Stimulated activated CD4-positive, alpha-beta T cell treated with anti-CD3 and anti-CD28 coated beads, Interleukin-2, amount 100 ng/mL, for 24 hours (primary cell): Measurements from ENCODE around the gene SAT1.

Experiments
- DNase-seq, 2 donors: peaks; one replicate each; pipeline ENCODE4 v3.0.0-alpha.2; 2020

SAT1 gene

GRCh38 chrX:23811656-23812055, 28.7 kb downstream of the SAT1 start:
- DNase-seq = no peak

- no peak for DNase-seq
Observed at GRCh38 chrX:23813808-23814207, 30.8 kb downstream of the SAT1 start.

DNA sequence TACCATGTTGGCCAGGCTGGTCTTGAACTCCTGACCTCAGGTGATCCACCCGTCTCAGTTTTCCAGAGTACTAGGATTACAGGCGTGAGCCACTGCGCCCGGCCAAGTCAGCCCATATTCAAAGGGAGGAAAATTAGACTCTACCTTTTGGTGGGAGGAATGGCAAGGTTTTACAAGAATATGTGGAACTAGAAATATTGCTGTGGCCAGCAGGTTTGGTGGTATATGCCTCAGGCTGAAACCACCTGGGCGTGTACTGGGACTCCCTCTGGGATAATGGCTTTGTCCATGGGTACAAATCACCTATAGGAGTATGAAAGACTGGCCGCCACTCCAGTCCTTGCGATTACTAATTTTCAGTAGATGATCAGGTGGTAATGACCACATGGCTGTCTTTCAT, 32.4 kb downstream of the SAT1 start:
- no peak for DNase-seq

DNA sequence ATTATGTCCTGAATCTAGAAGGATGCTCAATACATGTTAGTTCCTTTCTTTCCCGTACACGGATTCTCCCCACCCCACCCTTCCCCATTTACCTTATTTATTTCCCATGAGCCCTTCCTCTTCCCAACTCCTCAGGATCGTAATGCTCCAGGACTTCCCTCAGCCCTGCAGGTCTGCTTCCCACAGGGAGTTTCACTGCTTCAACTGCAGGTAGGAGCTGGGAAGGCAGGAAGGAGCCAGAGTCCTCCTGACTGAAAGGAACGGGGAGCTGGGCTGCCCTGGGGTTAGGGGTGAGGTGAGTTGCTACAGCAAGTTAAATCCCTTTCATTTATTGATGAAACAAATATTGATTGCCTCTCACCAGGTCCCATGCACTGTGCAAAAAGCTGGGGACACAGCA, 33.2 kb downstream of the SAT1 start:
- DNase-seq = no peak

DNA sequence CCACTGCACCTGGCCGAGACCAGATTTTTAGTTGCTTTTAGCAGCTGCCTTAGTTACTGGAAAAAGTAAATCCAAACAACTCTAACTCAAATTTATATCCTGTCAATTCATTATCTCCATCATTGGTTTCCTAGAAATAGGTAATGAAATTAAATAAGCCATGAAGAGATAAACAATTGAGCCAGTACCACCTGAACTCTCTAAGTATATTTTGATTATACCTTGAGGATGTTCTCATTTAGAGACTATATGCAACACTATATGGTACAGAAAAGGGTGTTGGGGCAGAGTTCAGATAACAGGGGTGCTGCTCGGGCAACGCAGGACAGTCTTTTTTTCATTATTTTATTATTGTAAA, 35.0 kb downstream of the SAT1 start:
- DNase-seq = no peak

DNA sequence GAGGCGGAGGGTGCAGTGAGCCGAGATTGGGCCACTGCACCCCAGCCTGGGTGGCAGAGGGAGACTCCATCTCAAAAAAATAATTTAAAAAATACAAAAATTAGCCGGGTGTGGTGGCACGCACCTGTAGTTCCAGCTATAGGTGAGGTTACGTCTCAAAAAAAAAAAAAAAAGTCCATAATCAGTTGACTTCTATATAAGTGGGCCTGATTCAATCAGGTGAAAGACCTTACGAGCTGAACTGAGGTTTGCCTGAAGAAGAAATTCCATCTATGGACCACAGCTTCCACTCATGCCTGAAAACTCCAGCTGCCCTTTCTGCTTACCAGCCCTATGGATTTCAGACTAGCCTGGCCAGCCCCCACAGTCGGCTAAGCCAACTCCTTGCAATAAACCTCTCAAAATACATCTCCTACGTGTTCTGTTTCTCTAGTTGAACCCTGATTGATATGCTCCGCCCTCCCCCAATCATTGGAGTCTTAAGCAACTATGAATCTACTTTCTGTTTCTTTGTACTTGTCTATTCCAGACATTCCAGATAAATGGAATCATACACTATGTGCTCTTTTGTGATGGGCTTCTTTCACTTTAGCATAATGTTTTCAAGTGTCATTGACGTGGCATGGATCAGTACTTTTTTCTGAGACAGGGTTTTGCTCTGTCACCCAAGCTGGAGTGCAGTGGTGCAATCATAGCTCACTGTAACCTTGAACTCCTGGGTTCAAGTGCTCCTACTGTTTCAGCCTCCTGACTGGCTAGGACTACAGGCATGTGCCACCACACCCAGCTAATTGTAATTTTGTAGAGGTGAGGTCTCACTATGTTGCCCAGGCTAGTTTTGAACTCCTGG, 36.6 kb downstream of the SAT1 start:
- no peak for DNase-seq

- no peak for DNase-seq
Observed at GRCh38 chrX:23820235-23820782, 37.3 kb downstream of the SAT1 start.

DNA sequence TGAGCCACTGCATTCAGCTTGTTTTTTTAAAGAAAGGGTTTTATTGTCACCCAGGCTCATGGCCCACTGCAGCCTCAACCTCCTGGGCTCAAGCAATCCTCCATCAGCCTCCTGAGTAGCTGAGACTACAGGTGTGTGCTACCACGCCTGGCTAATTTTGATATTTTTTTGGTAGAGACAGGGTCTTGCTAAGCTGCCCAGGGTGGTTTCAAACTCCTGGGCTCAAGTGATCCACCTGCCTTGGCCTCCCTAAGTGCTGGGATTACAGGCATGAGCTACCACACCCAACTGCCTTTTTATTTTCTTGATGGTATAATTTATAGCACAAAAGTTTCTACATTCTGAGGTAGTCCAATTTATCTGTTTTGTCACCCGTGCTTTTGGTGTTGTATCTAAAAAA, 38.9 kb downstream of the SAT1 start:
- no peak for DNase-seq

GRCh38 chrX:23822397-23822796, 39.4 kb downstream of the SAT1 start:
- no peak for DNase-seq

DNA sequence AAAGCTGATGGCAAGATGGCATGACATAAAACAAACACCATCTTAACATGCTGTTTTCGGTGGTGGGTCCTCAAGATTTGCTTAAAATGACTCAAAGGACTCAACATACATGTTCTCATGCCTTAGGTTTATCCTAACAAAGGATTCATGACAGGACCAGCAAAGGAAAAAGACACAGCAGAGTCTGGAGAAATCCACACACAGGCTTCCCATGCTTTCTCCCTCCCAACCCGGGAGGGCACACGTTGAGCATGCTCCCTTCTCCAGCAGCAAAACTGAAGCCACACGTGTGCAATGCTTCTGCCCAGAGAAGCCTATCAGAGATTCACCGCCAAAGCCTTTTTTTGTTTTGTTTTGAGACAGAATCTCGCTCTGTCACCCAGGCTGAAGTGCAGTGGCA, 39.9 kb downstream of the SAT1 start:
- no peak for DNase-seq

DNA sequence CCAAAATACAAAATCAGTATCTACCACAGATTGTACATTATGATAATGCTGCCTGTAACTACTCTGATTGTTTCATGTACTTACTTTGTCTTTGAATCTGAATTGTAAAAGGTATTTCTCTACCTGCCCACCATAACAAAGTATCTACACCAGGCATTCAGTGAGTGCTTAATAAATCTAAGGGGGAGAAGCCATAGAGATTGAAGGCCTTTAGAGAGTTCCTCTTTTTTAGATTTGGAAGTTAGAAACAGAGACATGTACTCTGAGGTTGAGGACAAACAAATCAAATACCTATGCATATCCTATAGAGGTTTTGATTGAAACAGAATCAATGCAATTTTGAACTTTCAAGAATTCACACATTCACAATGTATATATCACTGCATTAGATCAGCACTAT, 42.7 kb downstream of the SAT1 start:
- DNase-seq = no peak

- no peak for DNase-seq
Observed at GRCh38 chrX:23826216-23826615, 43.2 kb downstream of the SAT1 start.

DNA sequence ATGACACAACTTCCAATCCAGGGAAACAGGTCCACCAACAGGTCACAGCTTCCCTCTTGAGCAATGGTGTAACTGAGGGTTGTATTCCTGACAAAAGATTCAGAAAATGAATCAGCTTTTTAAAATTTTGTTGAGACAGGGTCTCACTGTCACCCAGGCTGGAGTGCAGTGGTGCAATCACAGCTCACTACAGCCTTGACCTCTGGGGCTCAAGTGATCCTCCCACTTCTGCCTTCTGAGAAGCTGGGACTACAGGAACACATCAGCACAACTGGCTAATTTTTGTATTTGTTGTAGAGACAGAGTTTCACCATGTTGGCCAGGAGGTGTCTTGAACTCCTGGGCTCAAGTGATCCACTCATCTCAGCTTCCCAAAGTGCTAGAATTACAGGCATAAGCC, 43.7 kb downstream of the SAT1 start:
- DNase-seq = no peak

DNA sequence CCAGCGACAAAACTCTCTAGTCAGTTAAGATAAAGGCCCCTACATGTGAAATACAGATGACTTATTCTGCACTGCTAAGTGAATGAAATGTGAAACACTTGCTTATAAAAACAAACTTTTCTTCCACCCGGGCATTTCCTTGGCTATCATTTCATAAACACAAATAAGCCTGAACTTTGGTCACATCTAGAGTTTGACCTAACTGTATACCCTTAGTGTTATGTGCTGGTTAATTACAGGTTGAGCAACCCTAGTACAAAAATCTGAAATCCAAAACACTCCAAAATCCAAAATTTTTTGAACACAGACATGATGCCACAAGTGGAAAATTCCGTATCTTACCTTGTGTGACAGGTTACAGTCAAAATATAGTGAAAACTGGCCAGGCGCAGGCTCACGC, 45.9 kb downstream of the SAT1 start:
- no peak for DNase-seq

DNA sequence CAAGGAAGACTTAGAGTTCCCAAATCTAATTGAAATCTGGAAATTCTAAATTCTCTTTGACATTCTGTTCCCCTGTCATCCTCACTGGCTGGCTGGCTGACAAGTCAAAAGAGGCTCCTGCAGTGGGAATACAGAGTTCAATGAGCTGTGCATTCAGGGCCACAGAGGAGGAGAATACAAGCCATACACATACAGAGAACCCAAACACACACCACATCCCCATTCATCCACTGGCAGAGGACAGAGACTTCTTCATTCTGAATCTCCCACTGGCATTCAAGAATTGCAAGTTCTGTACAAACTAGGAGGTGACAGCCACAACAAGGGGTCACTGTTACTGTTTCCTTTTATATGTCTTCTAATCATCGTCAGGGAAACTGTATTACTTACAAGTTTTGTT, 49.7 kb downstream of the SAT1 start:
- DNase-seq = no peak
